ENCODE data around the gene NEUROD1.

NEUROD1 gene

GRCh38 chr2:181627545-181627944 lies 52.8 kb downstream of the NEUROD1 start:
- ChIA-PET CTCF (interaction anchor here (1.0 to 1.3 kb wide), 3 partner anchors 14 to 86 kb away, joined by 3 to 4 read pairs (median 3); no protein-coding TSS in a partner anchor), POLR2A (no interaction called here)
- no peak for DNase-seq (ENCODE audit: extremely low spot score)
- TF ChIP-seq CTCF (IDR thresholded peaks at IDR 0.05; ENCODE audit: control extremely low read depth, extremely low read depth, low read depth, missing control alignments): no peak

- ChIA-PET CTCF (interaction anchor here (1.0 kb wide), 1 partner anchor 15 kb away, joined by 3 read pairs; no protein-coding TSS in a partner anchor), POLR2A (no interaction called here)
- no peak for DNase-seq (ENCODE audit: extremely low spot score)
- no peak for TF ChIP-seq CTCF (IDR thresholded peaks at IDR 0.05; ENCODE audit: control extremely low read depth, extremely low read depth, low read depth, missing control alignments)
Measured at GRCh38 chr2:181626671-181627070, 53.6 kb downstream of the NEUROD1 start.

Measured in GM10248 (cell line).